HG03039 (cell line): ENCODE measurements around the gene ATP13A1.
"Not testable (repeated sequence)": the region's sequence is repeated elsewhere in the genome, so short reads cannot be mapped to it uniquely, and the experiment has no call there.

Experiments used
- ATAC-seq: cut with Tn5 transposase; IDR thresholded peaks from one replicate; pipeline ENCODE4 v1.9.1; 2021; ENCODE audit warnings: mild to moderate bottlenecking, moderate library complexity; ENCODE audit not compliant: unreplicated experiment

The ATP13A1 gene

GRCh38 chr19:19663256-19664120, at the start of gene ATP13A1:
Gene ATP13A1 (minus strand): TSS chr19:19663676. CDS start chr19:19663666, 10 bp downstream.
- peak; percentile 74 for ATAC-seq

- ATAC-seq: no peak
These were observed 48.7 kb upstream of the ATP13A1 start for GRCh38 chr19:19711934-19712828.

- no peak for ATAC-seq
These were observed 47.9 kb upstream of the ATP13A1 start for GRCh38 chr19:19711306-19711933.

DNA sequence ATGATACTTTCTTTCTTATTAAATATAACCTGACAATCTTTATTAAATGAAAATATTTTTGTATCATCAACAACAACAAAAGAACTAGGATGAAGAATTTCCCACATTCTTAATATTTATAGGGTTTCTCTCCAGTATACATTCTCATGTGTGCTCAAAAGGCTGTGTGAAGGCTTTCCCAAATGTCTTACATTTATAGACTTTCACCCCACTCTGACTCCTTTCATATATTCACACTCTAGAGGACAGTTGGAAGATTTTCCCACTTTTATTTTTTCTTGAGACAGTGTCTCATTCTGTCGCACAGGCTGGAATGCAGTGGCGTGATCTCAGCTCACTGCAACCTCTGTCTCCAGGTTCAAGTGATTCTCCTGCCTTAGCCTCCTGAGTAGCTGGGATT, 47.0 kb upstream of the ATP13A1 start:
- ATAC-seq: no peak

DNA sequence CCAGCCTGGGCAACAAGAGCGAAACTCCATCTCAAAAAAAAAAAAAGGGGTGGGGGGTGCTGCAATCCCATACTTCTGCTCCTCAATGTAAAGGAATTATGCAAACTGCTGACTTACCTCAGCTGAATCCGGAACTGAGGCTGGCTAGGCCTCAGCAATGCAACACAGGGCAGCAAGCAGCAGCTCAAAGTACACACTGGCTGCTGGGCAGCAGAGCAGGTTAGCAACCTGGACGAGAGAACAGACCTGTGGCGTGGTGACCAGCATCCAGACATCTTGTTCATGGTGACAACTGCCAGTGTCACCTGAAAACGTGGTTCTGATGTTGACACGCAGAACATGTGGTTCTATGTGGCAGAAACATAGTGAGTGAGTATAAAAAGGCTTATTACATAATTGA, 41.4 kb upstream of the ATP13A1 start:
- no peak for ATAC-seq

DNA sequence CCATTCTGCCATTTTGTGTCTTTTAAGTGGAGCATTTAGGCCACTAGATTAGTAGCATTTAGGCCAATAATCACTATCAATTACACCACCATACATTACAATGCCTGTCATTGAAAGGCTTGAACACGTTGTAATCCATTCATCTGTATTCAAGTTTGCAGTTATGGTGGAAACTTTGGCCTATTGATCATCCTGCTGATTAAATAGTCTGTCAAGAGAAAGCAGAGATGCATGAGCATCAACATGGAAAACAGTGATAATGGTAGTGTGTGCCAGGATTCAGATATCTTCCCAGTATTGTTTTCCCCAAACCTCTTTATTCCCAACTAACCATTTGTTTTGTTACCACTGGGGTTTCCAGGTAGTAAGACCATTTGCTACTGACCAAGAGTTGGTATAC, 37.0 kb upstream of the ATP13A1 start:
- ATAC-seq: not testable (repeated sequence)

- ATAC-seq: no peak
These were observed 34.1 kb upstream of the ATP13A1 start for GRCh38 chr19:19697589-19697988.

DNA sequence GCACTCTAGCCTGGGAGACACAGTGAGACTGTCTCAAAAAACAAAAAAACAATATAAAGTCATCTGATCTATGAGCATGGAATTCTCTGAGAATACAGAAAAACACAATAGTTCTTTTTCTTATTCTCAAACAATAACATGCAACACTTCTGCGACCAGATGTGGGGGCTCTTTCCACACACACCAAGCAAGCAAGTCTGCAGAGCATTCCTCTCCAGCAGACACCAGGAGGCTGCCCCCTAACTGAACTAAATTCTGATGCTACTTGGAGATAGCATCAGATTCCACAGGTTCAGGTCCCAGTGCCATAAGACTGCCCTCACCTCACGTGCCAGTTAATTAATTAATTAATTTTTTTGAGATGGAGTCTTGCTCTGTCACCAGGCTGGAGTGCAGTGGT, 32.9 kb upstream of the ATP13A1 start:
- ATAC-seq: no peak

DNA sequence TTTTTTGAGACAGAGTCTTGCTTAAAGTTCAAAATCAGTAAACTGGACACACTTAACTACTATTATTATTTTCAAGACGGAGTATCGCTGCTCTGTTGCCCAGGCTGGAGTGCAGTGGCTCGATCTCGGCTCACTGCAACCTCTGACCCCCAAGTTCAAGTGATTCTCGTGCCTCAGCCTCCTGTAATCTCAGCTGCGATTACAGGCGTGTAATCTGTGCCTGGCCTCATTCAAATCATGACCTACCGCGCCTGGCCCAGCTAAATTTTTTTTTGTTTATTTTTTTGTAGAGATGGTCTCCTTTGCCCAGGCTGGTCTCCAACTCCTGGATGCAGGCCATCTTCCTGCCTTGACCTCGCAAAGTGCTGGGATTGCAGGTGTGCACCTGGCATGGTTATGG, 28.2 kb upstream of the ATP13A1 start:
- ATAC-seq: no peak

DNA sequence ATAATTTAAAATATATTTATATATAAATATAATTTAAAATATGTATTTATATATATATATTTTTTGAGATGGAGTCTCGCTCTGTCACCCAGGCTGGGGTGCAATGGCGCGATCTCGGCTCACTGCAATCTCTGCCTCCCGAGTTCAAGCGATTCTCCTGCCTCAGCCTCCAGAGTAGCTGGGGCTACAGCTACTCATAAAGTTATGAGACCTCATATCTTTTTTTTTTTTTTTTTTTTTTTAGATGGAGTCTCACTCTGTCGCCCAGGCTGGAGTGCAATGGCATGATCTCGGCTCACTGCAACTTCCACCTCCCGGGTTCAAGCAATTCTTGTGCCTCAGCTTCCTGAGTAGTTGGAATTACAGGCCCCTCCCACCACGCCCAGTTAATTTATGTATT, 25.5 kb upstream of the ATP13A1 start:
- ATAC-seq: not testable (repeated sequence)

GRCh38 chr19:19687090-19687489, 23.6 kb upstream of the ATP13A1 start:
- no peak for ATAC-seq

DNA sequence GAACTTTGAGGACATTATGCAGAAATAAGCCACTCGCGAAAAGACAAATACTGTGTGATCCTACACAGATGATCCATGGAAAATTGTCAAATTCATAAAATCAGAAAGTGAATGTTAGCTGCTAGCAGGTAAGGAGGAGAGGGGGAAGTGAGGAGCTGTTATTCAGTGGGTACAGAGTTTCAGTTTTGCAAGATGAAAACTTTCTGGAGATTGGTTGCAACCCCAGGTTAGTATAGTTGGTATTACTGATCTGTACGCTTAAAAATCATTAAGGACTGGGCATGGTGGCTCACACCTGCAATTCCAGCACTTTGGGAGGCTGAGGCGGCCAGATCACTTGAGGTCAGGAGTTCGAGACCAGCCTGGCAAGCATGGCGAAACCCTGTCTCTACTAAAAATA, 23.1 kb upstream of the ATP13A1 start:
- no peak for ATAC-seq

GRCh38 chr19:19686119-19686518, 22.6 kb upstream of the ATP13A1 start:
- not testable (repeated sequence) for ATAC-seq

DNA sequence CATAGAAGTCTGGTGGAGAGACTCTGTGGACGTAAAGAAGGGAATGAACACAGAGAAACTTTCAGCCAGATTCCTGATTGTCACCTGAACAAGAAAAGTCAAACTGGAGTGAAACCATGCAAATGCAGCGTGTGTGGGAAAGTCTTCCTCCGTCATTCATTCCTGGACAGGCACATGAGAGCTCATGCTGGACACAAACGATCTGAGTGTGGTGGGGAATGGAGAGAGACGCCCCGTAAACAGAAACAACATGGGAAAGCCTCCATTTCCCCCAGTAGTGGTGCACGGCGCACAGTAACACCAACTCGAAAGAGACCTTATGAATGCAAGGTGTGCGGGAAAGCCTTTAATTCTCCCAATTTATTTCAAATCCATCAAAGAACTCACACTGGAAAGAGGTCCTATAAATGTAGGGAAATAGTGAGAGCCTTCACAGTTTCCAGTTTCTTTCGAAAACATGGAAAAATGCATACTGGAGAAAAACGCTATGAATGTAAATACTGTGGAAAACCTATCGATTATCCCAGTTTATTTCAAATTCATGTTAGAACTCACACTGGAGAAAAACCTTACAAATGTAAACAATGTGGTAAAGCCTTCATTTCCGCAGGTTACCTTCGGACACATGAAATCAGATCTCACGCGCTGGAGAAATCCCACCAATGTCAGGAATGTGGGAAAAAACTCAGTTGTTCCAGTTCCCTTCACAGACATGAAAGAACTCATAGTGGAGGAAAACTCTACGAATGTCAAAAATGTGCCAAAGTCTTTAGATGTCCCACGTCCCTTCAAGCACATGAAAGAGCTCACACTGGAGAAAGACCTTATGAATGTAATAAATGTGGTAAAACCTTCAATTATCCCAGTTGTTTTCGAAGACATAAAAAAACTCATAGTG, 15.9 kb upstream of the ATP13A1 start:
- no peak for ATAC-seq

DNA sequence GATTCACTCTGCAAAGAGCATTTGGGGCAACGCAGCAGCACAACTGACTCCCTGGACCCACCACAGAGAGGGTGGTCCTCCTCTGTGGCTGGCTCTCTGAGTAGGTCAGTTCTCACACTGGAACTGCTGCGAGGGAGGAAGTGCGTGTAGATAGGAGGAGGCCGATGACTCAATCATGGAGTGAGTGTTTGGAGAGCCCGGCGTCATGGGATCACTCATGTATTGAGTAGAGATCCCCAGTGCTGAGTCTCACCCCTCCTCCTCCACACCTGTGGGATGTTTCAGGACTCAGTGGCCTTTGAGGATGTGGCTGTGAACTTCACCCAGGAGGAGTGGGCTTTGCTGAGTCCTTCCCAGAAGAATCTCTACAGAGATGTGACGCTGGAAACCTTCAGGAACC, 14.1 kb upstream of the ATP13A1 start:
- ATAC-seq: no peak

DNA sequence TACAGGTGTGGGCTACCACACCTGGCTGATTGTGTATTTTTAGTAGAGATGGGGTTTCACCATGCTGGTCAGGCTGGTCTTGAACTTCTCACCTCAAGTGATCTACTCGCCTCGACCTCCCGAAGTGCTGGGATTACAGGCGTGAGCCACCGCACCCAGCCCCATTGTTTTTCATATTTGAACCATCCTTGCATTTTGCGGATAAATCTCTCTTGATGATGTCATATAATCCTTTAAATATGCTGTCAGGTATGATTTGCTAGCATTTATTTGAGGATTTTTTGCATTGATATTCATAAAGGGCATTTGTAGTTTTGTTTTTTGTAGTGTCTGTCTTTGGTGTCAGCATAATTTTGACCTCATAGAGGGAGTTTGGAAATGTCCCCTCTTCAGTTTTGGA, 10.8 kb upstream of the ATP13A1 start:
- ATAC-seq: no peak

GRCh38 chr19:19672816-19673215, 9.3 kb upstream of the ATP13A1 start:
- no peak for ATAC-seq

- no peak for ATAC-seq
These were observed 6.6 kb upstream of the ATP13A1 start for GRCh38 chr19:19670070-19670551.

GRCh38 chr19:19668230-19669012, 4.9 kb upstream of the ATP13A1 start, which contains the start of gene ZNF101:
Gene ZNF101 (plus strand): TSS chr19:19668839. CDS start chr19:19668964, 125 bp downstream.
- ATAC-seq: peak; percentile 57
